GM12878 (cell line): ENCODE results near the gene MEP1A. TPM values are rescaled to one million over a fixed set of nuclear protein-coding genes. Genes with fewer than 3 reads are reported as not detected.

Experiments
- ATAC-seq: fragments of 200-7000 bp; cut with Tn5 transposase; 3 replicates; pipeline ENCODE4 v1.9.1; 2020; ENCODE audit warnings: mild to moderate bottlenecking, moderate library complexity
- Bru-seq: library from RNA; stranded (reverse); fragments of 400-500 nt; gene quantifications from one replicate; lab custom pipeline; 2021; lab: Mats Ljungman, UMichigan
- BruChase-seq, 2 experiments: library from RNA; stranded (reverse); fragments of 400-500 nt; gene quantifications; one replicate each; lab custom pipeline; 2021; lab: Mats Ljungman, UMichigan
- BruUV-seq: library from RNA; stranded (reverse); fragments of 400-500 nt; replicated peaks from 2 replicates; lab custom pipeline; 2021; lab: Mats Ljungman, UMichigan
- CTCF ChIA-PET: fragments of 300-600 bp; sonication (Branson Sonifier 250); formaldehyde crosslinking; extraction: SDS; loops from one replicate; lab custom pipeline; 2021; ENCODE audit warnings: inconsistent platforms; lab: Yijun Ruan, JAX
- POLR2A ChIA-PET: fragments of 350-600 bp; formaldehyde crosslinking; extraction: SDS; loops from one replicate; lab custom pipeline; 2021; ENCODE audit warnings: inconsistent platforms; lab: Charles Lee
- RAD21 ChIA-PET: fragments of 300-600 bp; sonication (Branson Sonifier 250); formaldehyde crosslinking; loops from one replicate; lab custom pipeline; 2023; ENCODE audit warnings: antibody characterized with exemption; ENCODE audit not compliant: unreplicated experiment; lab: Charles Lee
- SMC1A ChIA-PET: fragments of 300-600 bp; sonication (Branson Sonifier 250); formaldehyde crosslinking; loops from one replicate; lab custom pipeline; 2023; ENCODE audit not compliant: unreplicated experiment, uncharacterized antibody; lab: Charles Lee
- DNase-seq: peaks from one replicate; pipeline ENCODE4 v3.0.0-alpha.2; 2011; ENCODE audit warnings: low read depth, low spot score
- FAIRE-seq: peaks from 3 replicates; lab custom pipeline; 2011; peaks lifted over from hg19 to GRCh38; lab: Jason Lieb, UNC
- H2AFZ ChIP-seq: 2 replicates; pipeline ENCODE4 v1.6.0; 2011; ENCODE audit warnings: low read depth, low read length, control low read depth; ENCODE audit not compliant: control insufficient read depth
- H3K27ac ChIP-seq: 2 replicates; pipeline ENCODE4 v1.5.1; 2011; ENCODE audit warnings: control low read depth; ENCODE audit not compliant: control insufficient read depth, insufficient read depth
- H3K27me3 ChIP-seq, 2 experiments: replicated peaks in 1 of 2; 2 replicates each; pipeline versions ENCODE4 v1.6.0 to v1.6.1; 2011; ENCODE audit warnings: low read length in 1 of 2; ENCODE audit not compliant: control insufficient read depth in 2 of 2, insufficient read depth in 2 of 2
- H3K36me3 ChIP-seq, 2 experiments: 2 replicates each; pipeline ENCODE4 v1.5.1; 2011; ENCODE audit warnings: low read length in 1 of 2; ENCODE audit not compliant: control insufficient read depth in 2 of 2, insufficient read depth in 2 of 2
- H3K4me1 ChIP-seq: 2 replicates; pipeline ENCODE4 v1.6.1; 2011; ENCODE audit warnings: mild to moderate bottlenecking, low read length, moderate library complexity, mixed read lengths; ENCODE audit not compliant: control insufficient read depth, insufficient read depth
- H3K4me2 ChIP-seq: 2 replicates; pipeline ENCODE4 v1.6.0; 2011; ENCODE audit warnings: control low read depth; ENCODE audit not compliant: control insufficient read depth, insufficient read depth
- H3K4me3 ChIP-seq: fragments of 200-600 bp; sonication (generic); 2 replicates; pipeline ENCODE4 v1.5.1; 2016
- H3K79me2 ChIP-seq: 2 replicates; pipeline ENCODE4 v1.6.0; 2011; ENCODE audit warnings: low read length; ENCODE audit not compliant: control insufficient read depth, insufficient read depth
- H3K9ac ChIP-seq: 2 replicates; pipeline ENCODE4 v1.8.0; 2011; ENCODE audit warnings: low read length, control low read depth, mixed read lengths; ENCODE audit not compliant: control insufficient read depth, insufficient read depth
- H3K9me3 ChIP-seq: replicated peaks from 3 replicates; pipeline ENCODE4 v1.5.1; 2011; ENCODE audit warnings: mild to moderate bottlenecking, low read length; ENCODE audit not compliant: control insufficient read depth, insufficient read depth
- H4K20me1 ChIP-seq: 2 replicates; pipeline ENCODE4 v1.6.0; 2011; ENCODE audit not compliant: control insufficient read depth, insufficient read depth
- EP300 ChIP-seq, 2 experiments: fragments of 150-350 bp in 1 of 2; IDR thresholded peaks; 2 replicates each; pipeline ENCODE4 v1.6.1; 2011 to 2012; ENCODE audit warnings: low read depth in 2 of 2, low read length in 2 of 2, borderline replicate concordance in 1 of 2, improper control_type of control experiment in 1 of 2, inconsistent platforms in 1 of 2; ENCODE audit not compliant: control insufficient read depth in 1 of 2
- KLF5 ChIP-seq: fragments of 450-650 bp; IDR thresholded peaks from 2 replicates; pipeline ENCODE4 v1.6.1; 2014; ENCODE audit warnings: mild to moderate bottlenecking; ENCODE audit not compliant: partially characterized antibody
- WRNIP1 ChIP-seq: IDR thresholded peaks from 2 replicates; pipeline ENCODE4 v1.6.1; 2011; ENCODE audit warnings: low read depth, low read length, improper control_type of control experiment, borderline replicate concordance
- WGBS: methylation state at CpG from one replicate; pipeline ENCODE4 v1.1.6; 2016; ENCODE audit warnings: low lambda C conversion rate; ENCODE audit not compliant: insufficient replicate concordance, insufficient coverage; ENCODE audit errors: missing lambda C conversion rate; 5-methylcytosine and 5-hydroxymethylcytosine counted together
- in situ Hi-C: fragments of 300-500 bp; cut with MboI; formaldehyde crosslinking; loops from 9 replicates; pipeline ENCODE4 v1.14.3; 2018; ENCODE audit warnings: mixed read lengths
- intact Hi-C: fragments of 100-400 bp; cut with micrococcal nuclease; formaldehyde crosslinking; loops from one replicate; pipeline ENCODE4 v1.14.2; 2022; ENCODE audit not compliant: unreplicated experiment
- long read RNA-seq, 2 experiments: library from polyadenylated mRNA; unstranded; transcript quantifications; one replicate each; pipeline ENCODE4 v2.0.0, GENCODE V29; 2019 to 2020
- polyA minus RNA-seq, 3 experiments: library from RNA; depleted of rRNA, polyadenylated mRNA; stranded (reverse); fragments of >200 nt; gene quantifications; 2 replicates each; pipeline ENCODE4 v1.2.3, GENCODE V29; 2011
- polyA plus RNA-seq, 11 experiments: library from polyadenylated mRNA; depleted of rRNA in 4 of 11; unstranded in 6 of 11; stranded (reverse) in 5 of 11; fragments of >200 nt; fragmentation: Nextera tagmentation in 4 of 11; fragmentation: Illumina TruSeq in 1 of 11; extraction: Ambion mirVana in 4 of 11; extraction: Trizol in 1 of 11; gene quantifications; 1 replicate in 1 of 11; 2 replicates in 10 of 11; pipeline versions ENCODE4 v1.2.1 to v1.2.3, GENCODE V29; 2011 to 2016; ENCODE audit warnings: inconsistent platforms in 2 of 11, missing spikeins in 2 of 11, low read depth in 1 of 11
- total RNA-seq, 4 experiments: library from RNA; depleted of rRNA in 3 of 4; stranded (reverse); fragments of >200 nt in 3 of 4; fragmentation: Illumina TruSeq in 1 of 4; extraction: Trizol in 1 of 4; gene quantifications; 2 replicates each; pipeline versions ENCODE4 v1.2.1 to v1.2.3, GENCODE V29; 2013 to 2021
- TF ChIP-seq, protein P1 (sequence below): fragments of 450-650 bp; IDR thresholded peaks from 2 replicates; pipeline ENCODE4 v1.6.1; 2016; ENCODE audit warnings: mild to moderate bottlenecking
- TF ChIP-seq, protein P2 (sequence below): IDR thresholded peaks from 2 replicates; pipeline ENCODE4 v1.6.1; 2012; ENCODE audit warnings: improper control_type of control experiment, low read depth, low read length; ENCODE audit not compliant: insufficient replicate concordance
- TF ChIP-seq, protein P3 (sequence below): fragments of 450-650 bp; IDR thresholded peaks from 2 replicates; pipeline ENCODE4 v1.6.1; 2017; ENCODE audit warnings: mild to moderate bottlenecking, low read depth, inconsistent platforms; ENCODE audit not compliant: poor library complexity, severe bottlenecking

The MEP1A gene, protein sequence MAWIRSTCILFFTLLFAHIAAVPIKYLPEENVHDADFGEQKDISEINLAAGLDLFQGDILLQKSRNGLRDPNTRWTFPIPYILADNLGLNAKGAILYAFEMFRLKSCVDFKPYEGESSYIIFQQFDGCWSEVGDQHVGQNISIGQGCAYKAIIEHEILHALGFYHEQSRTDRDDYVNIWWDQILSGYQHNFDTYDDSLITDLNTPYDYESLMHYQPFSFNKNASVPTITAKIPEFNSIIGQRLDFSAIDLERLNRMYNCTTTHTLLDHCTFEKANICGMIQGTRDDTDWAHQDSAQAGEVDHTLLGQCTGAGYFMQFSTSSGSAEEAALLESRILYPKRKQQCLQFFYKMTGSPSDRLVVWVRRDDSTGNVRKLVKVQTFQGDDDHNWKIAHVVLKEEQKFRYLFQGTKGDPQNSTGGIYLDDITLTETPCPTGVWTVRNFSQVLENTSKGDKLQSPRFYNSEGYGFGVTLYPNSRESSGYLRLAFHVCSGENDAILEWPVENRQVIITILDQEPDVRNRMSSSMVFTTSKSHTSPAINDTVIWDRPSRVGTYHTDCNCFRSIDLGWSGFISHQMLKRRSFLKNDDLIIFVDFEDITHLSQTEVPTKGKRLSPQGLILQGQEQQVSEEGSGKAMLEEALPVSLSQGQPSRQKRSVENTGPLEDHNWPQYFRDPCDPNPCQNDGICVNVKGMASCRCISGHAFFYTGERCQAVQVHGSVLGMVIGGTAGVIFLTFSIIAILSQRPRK
- not detected in 2 replicates for total RNA-seq (2013; cell fraction: nucleolus; rRNA removed)
- total RNA-seq (2014; rRNA removed) (not detected in 2 replicates), total RNA-seq (2014; rRNA removed; fragmentation: Illumina TruSeq; extraction: Trizol) (not detected in 2 replicates), total RNA-seq (2021) (not detected in 2 replicates), polyA plus RNA-seq (2011; rRNA removed) (not detected in 2 replicates), polyA plus RNA-seq (2014; fragmentation: Illumina TruSeq; extraction: Trizol) (not detected in 2 replicates), polyA plus RNA-seq (2014; fragmentation: Nextera tagmentation; extraction: Ambion mirVana) (not detected), polyA plus RNA-seq (2014; rRNA removed) (not detected in 2 replicates), polyA plus RNA-seq (2016; fragmentation: Nextera tagmentation; extraction: Ambion mirVana) (not detected), polyA minus RNA-seq (2011; rRNA and poly(A)+ RNA removed) (not detected in 2 replicates), Bru-seq, nascent RNA (percentile 5 among the genes with signal in this experiment), BruChase-seq, experiment 1, labeled RNA remaining after a 6-hour chase (not detected), BruChase-seq, experiment 2, labeled RNA remaining after a 2-hour chase (percentile 2 among the genes with signal in this experiment)
- polyA plus RNA-seq (2011; ENCODE audit: low read depth) = not detected
- not detected in 2 replicates for polyA plus RNA-seq (2011; cell fraction: cytosol; rRNA removed)
- not detected in 2 replicates for polyA plus RNA-seq (2011; cell fraction: nucleus; rRNA removed)
- not detected in 2 replicates for polyA plus RNA-seq (2012)
- polyA minus RNA-seq (2011; cell fraction: cytosol; rRNA and poly(A)+ RNA removed) = not detected in 2 replicates
- polyA minus RNA-seq (2011; cell fraction: nucleus; rRNA and poly(A)+ RNA removed) = not detected in 2 replicates
- long read RNA-seq, experiment 1 = 0 reads
- long read RNA-seq, experiment 2 = 0 reads

DNA sequence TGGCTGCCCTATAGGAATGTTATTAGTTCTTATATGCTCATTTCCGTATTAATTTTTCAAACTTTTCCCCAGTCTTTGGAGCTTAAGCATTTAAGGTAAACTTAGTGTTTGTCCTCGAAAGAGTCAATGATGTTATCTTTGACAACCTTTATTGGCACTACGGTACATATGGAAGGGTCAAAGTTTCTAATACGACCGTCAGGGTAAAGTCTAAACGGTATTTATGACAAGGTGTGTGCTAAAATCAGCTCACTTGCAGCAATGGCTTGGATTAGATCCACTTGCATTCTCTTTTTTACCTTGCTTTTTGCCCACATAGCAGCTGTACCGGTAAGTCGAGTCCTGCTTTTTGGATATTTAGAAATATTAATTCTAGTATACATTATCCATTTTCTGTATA lies at the start of gene MEP1A:
Gene MEP1A (plus strand): TSS at position 252 of the 400 bp plus-strand sequence. CDS start 10 bp downstream, at position 262.
- in situ Hi-C loops = no loop called here
- CTCF ChIA-PET = no interaction called here
- no peak for DNase-seq
- no peaks in the 10 kb centered on the region for H3K36me3 ChIP-seq
- RAD21 ChIA-PET = no interaction called here
- intact Hi-C loops = no loop called here
- BruUV-seq = no TSS peak
- WGBS = 70% methylated on average over 8 of the region's 8 CpGs
- POLR2A ChIA-PET = no interaction called here
- H3K27ac ChIP-seq = no peak within 1 kb of the TSS
- no peak within 1 kb of the TSS for H3K4me3 ChIP-seq
- SMC1A ChIA-PET = no interaction called here
- FAIRE-seq = no peak
- no peaks in the 10 kb centered on the region for H3K4me1 ChIP-seq
- H2AFZ ChIP-seq = no peak within 1 kb of the TSS
- no peaks in the 10 kb centered on the region for H3K27me3 ChIP-seq
- no peaks in the 10 kb centered on the region for H4K20me1 ChIP-seq
- no peaks in the 10 kb centered on the region for H3K9me3 ChIP-seq
- no peak within 1 kb of the TSS for H3K9ac ChIP-seq
- no peak for ATAC-seq
- no peaks in the 10 kb centered on the region for H3K79me2 ChIP-seq
- no peak within 1 kb of the TSS for H3K4me2 ChIP-seq
- TF ChIP-seq WRNIP1 (no peak), EP300 (IDR thresholded peaks at IDR 0.05; ENCODE audit: borderline replicate concordance in 1 of 2, control insufficient read depth in 1 of 2, low read depth in 2 of 2, low read length in 2 of 2) (no peak), KLF5 (no peak)
- TF ChIP-seq, protein P1, sequence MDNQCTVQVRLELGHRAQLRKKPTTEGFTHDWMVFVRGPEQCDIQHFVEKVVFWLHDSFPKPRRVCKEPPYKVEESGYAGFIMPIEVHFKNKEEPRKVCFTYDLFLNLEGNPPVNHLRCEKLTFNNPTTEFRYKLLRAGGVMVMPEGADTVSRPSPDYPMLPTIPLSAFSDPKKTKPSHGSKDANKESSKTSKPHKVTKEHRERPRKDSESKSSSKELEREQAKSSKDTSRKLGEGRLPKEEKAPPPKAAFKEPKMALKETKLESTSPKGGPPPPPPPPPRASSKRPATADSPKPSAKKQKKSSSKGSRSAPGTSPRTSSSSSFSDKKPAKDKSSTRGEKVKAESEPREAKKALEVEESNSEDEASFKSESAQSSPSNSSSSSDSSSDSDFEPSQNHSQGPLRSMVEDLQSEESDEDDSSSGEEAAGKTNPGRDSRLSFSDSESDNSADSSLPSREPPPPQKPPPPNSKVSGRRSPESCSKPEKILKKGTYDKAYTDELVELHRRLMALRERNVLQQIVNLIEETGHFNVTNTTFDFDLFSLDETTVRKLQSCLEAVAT = no peak
- TF ChIP-seq, protein P2, sequence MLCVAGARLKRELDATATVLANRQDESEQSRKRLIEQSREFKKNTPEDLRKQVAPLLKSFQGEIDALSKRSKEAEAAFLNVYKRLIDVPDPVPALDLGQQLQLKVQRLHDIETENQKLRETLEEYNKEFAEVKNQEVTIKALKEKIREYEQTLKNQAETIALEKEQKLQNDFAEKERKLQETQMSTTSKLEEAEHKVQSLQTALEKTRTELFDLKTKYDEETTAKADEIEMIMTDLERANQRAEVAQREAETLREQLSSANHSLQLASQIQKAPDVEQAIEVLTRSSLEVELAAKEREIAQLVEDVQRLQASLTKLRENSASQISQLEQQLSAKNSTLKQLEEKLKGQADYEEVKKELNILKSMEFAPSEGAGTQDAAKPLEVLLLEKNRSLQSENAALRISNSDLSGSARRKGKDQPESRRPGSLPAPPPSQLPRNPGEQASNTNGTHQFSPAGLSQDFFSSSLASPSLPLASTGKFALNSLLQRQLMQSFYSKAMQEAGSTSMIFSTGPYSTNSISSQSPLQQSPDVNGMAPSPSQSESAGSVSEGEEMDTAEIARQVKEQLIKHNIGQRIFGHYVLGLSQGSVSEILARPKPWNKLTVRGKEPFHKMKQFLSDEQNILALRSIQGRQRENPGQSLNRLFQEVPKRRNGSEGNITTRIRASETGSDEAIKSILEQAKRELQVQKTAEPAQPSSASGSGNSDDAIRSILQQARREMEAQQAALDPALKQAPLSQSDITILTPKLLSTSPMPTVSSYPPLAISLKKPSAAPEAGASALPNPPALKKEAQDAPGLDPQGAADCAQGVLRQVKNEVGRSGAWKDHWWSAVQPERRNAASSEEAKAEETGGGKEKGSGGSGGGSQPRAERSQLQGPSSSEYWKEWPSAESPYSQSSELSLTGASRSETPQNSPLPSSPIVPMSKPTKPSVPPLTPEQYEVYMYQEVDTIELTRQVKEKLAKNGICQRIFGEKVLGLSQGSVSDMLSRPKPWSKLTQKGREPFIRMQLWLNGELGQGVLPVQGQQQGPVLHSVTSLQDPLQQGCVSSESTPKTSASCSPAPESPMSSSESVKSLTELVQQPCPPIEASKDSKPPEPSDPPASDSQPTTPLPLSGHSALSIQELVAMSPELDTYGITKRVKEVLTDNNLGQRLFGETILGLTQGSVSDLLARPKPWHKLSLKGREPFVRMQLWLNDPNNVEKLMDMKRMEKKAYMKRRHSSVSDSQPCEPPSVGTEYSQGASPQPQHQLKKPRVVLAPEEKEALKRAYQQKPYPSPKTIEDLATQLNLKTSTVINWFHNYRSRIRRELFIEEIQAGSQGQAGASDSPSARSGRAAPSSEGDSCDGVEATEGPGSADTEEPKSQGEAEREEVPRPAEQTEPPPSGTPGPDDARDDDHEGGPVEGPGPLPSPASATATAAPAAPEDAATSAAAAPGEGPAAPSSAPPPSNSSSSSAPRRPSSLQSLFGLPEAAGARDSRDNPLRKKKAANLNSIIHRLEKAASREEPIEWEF = no peak
- TF ChIP-seq, protein P3, sequence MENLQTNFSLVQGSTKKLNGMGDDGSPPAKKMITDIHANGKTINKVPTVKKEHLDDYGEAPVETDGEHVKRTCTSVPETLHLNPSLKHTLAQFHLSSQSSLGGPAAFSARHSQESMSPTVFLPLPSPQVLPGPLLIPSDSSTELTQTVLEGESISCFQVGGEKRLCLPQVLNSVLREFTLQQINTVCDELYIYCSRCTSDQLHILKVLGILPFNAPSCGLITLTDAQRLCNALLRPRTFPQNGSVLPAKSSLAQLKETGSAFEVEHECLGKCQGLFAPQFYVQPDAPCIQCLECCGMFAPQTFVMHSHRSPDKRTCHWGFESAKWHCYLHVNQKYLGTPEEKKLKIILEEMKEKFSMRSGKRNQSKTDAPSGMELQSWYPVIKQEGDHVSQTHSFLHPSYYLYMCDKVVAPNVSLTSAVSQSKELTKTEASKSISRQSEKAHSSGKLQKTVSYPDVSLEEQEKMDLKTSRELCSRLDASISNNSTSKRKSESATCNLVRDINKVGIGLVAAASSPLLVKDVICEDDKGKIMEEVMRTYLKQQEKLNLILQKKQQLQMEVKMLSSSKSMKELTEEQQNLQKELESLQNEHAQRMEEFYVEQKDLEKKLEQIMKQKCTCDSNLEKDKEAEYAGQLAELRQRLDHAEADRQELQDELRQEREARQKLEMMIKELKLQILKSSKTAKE = no peak
